ENCODE measurements around the gene GABRR3. TPM values are rescaled to one million over a fixed set of nuclear protein-coding genes. Genes with fewer than 3 reads are reported as not detected.

The GABRR3 gene
- total RNA-seq, 1 experiment from 2014 or later: not detected

- no peak for ATAC-seq
- H3K9me3 ChIP-seq (ENCODE audit: control insufficient read depth, insufficient read depth, low read depth, low read length): no peaks in the 10 kb centered on the region
- no peak overlapping the region for H3K4me3 ChIP-seq (ENCODE audit: low read depth in 2 of 2, low read length in 2 of 2)
- no peak overlapping the region for H3K27ac ChIP-seq (ENCODE audit: low read length)
- peaks cover 6% of the 10 kb centered on the region; the same call in 1 of the 2 replicates for H3K36me3 ChIP-seq (ENCODE audit: control insufficient read depth, insufficient read depth, low read length)
- BruUV-seq (replicated peaks): no TSS peak
- intact Hi-C loops (cut with micrococcal nuclease; ENCODE audit: unreplicated experiment) (no loop called here), in situ Hi-C loops (cut with HindIII; ENCODE audit: low pct_unique_long_range_greater_than_20kb, low sequenced_read_pairs) (no loop called here)
- ChIA-PET CTCF (no interaction called here), POLR2A (no interaction called here)
- no peak for DNase-seq (ENCODE audit: low read depth, low spot score)
- no peaks in the 10 kb centered on the region for H3K4me1 ChIP-seq (ENCODE audit: control insufficient read depth, insufficient read depth, low read length)
- TF ChIP-seq CTCF (IDR thresholded peaks at IDR 0.05) (no peak), POLR2AphosphoS5 (IDR thresholded peaks at IDR 0.05; ENCODE audit: low read depth, low read length) (no peak), TCF7L2 (IDR thresholded peaks at IDR 0.05; ENCODE audit: low read depth, low read length) (no peak), REST (IDR thresholded peaks at IDR 0.05; ENCODE audit: insufficient read depth in 1 of 2, low read depth in 2 of 2, low read length in 1 of 2) (no peak), SIN3A (IDR thresholded peaks at IDR 0.05; ENCODE audit: borderline replicate concordance, insufficient read depth, low read depth, low read length) (no peak)
- H3K27me3 ChIP-seq (ENCODE audit: control insufficient read depth, insufficient read depth, low read length): no peaks in the 10 kb centered on the region
Measured at GRCh38 chr3:97937205-97937604, 97.9 kb downstream of the GABRR3 start.

- no peak for ATAC-seq
- POLR2A ChIA-PET: no interaction called here
- CTCF ChIA-PET: no interaction called here
Measured at GRCh38 chr3:97935842-97936241, 99.3 kb downstream of the GABRR3 start.

More at GRCh38 chr3:97935842-97936241, 99.3 kb downstream of the GABRR3 start:
- in situ Hi-C loops (cut with HindIII; ENCODE audit: low pct_unique_long_range_greater_than_20kb, low sequenced_read_pairs): no loop called here
- Histone ChIP-seq H3K36me3 (ENCODE audit: control insufficient read depth, insufficient read depth, low read length) (no peaks in the 10 kb centered on the region), H3K27ac (ENCODE audit: low read length) (no peak overlapping the region), H3K9me3 (ENCODE audit: control insufficient read depth, insufficient read depth, low read depth, low read length) (no peaks in the 10 kb centered on the region), H3K4me1 (ENCODE audit: control insufficient read depth, insufficient read depth, low read length) (no peaks in the 10 kb centered on the region), H3K27me3 (ENCODE audit: control insufficient read depth, insufficient read depth, low read length) (no peaks in the 10 kb centered on the region), H3K4me3 (ENCODE audit: low read depth in 2 of 2, low read length in 2 of 2) (no peak overlapping the region)
- DNase-seq (ENCODE audit: low read depth, low spot score): no peak
- BruUV-seq (replicated peaks): no TSS peak
- TF ChIP-seq REST (IDR thresholded peaks at IDR 0.05; ENCODE audit: insufficient read depth in 1 of 2, low read depth in 2 of 2, low read length in 1 of 2): no peak
- no peak for TF ChIP-seq SIN3A (IDR thresholded peaks at IDR 0.05; ENCODE audit: borderline replicate concordance, insufficient read depth, low read depth, low read length)
- no peak for TF ChIP-seq TCF7L2 (IDR thresholded peaks at IDR 0.05; ENCODE audit: low read depth, low read length)
- TF ChIP-seq CTCF (IDR thresholded peaks at IDR 0.05): no peak
- TF ChIP-seq POLR2AphosphoS5 (IDR thresholded peaks at IDR 0.05; ENCODE audit: low read depth, low read length): no peak
- intact Hi-C loops (cut with micrococcal nuclease; ENCODE audit: unreplicated experiment): no loop called here

Other genes starting within 250 kb of the GABRR3 start
- 24.6 TPM for gene CRYBG3, start 213.3 kb downstream of the GABRR3 start, total RNA-seq (2021; ENCODE audit: unreplicated experiment)
- 44.1 TPM for gene RIOX2, start 62.9 kb downstream of the GABRR3 start, total RNA-seq (2021; ENCODE audit: unreplicated experiment)
- not detected for gene OR5AC2, start 51.9 kb upstream of the GABRR3 start, total RNA-seq (2021; ENCODE audit: unreplicated experiment)
- gene OR5H1, start 95.4 kb upstream of the GABRR3 start, total RNA-seq (2021; ENCODE audit: unreplicated experiment): not detected
- not detected for gene OR5H14, start 112.2 kb upstream of the GABRR3 start, total RNA-seq (2021; ENCODE audit: unreplicated experiment)
- gene OR5H15, start 131.4 kb upstream of the GABRR3 start, total RNA-seq (2021; ENCODE audit: unreplicated experiment): not detected
- gene OR5H6, start 228.9 kb upstream of the GABRR3 start, total RNA-seq (2021; ENCODE audit: unreplicated experiment): not detected
- gene OR5H2, start 247.2 kb upstream of the GABRR3 start, total RNA-seq (2021; ENCODE audit: unreplicated experiment): not detected

Measured in Panc1 (cell line).